ENCODE results near the gene HOXA3. TPM values are rescaled to one million over a fixed set of nuclear protein-coding genes. Genes with fewer than 3 reads are reported as not detected.

The HOXA3 gene
- total RNA-seq, 1 donor from 2014 or later = not detected

DNA sequence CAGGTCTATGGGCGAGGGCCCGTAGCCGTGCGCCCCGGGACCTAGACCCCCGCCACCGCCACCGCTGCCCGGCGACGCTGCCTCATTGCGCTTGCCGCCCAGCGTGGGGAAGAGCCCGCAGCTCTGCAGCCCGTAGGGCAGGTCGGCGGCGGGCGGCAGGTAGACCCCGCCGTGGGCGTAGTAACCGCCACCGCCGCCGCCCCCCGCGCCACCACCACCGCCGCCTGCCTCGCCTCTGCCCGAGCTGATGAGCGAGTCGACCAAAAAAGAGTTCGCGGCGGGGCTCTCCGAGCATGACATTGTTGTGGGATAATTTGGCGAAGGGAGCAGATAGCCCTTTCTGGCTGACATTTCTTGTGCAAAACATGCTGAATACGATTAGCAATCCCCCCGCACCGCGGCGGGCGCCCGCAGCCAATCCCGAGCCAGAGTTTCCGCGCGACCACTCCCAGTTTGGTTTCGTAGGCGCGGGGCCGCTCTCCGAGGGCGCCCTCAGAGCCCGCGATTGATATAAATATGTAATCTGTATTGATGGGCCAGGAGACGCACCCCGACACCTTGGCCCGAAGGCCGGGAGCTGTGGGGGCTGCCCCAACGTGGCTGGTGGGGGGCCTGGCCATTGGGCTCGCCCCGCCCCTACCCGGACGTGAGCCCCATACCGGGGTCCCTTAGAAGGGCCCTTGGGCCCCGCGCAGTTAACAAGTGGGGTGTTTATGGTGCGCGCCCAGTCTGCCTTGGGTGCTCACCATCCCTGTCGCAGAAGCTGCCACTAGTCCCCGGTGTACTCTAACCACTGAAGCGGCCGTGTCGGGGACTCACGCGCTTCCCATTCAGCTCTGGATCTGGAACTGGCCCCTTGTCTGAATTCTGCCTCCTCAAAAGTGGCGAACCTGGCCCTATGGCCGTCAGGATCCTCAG, 21.8 kb upstream of the HOXA3 start, which contains the start of gene HOXA10:
Gene HOXA10 (minus strand): TSS at position 365 of the 918 bp plus-strand sequence. CDS start 14 bp downstream, at position 351.
- Histone ChIP-seq H3K4me2 (peak within 1 kb of the TSS; percentile 42), H3K36me3 (no peaks in the 10 kb centered on the region), H4K20me1 (ENCODE audit: low read depth) (peaks cover 98% of the 10 kb centered on the region), H3K79me2 (ENCODE audit: low read depth) (no peaks in the 10 kb centered on the region), H3F3A (ENCODE audit: low read depth) (no peaks in the 10 kb centered on the region), H3K27ac (no peak within 1 kb of the TSS), H3K9ac (no peak within 1 kb of the TSS), H2AFZ (replicated peaks) (no peak within 1 kb of the TSS), H3K27me3 (peaks cover 100% of the 10 kb centered on the region), H3K4me3 (no peak within 1 kb of the TSS), H3K9me3 (ENCODE audit: low read depth) (no peaks in the 10 kb centered on the region), H3K4me1 (no peaks in the 10 kb centered on the region)
- TF ChIP-seq, protein P1, sequence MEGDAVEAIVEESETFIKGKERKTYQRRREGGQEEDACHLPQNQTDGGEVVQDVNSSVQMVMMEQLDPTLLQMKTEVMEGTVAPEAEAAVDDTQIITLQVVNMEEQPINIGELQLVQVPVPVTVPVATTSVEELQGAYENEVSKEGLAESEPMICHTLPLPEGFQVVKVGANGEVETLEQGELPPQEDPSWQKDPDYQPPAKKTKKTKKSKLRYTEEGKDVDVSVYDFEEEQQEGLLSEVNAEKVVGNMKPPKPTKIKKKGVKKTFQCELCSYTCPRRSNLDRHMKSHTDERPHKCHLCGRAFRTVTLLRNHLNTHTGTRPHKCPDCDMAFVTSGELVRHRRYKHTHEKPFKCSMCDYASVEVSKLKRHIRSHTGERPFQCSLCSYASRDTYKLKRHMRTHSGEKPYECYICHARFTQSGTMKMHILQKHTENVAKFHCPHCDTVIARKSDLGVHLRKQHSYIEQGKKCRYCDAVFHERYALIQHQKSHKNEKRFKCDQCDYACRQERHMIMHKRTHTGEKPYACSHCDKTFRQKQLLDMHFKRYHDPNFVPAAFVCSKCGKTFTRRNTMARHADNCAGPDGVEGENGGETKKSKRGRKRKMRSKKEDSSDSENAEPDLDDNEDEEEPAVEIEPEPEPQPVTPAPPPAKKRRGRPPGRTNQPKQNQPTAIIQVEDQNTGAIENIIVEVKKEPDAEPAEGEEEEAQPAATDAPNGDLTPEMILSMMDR (IDR thresholded peaks at IDR 0.05) = no peak
- TF ChIP-seq EZH2phosphoT487 (IDR thresholded peaks at IDR 0.05) = peak; percentile 95
- peak; percentile 72 for TF ChIP-seq EZH2 (IDR thresholded peaks at IDR 0.05)
- H3K36me3 Mint-ChIP-seq = no peaks in the 10 kb centered on the region
- peaks cover 16% of the 10 kb centered on the region for H3K9me3 Mint-ChIP-seq
- no peak within 1 kb of the TSS for H3K27ac Mint-ChIP-seq
- peaks cover 2% of the 10 kb centered on the region for H3K4me1 Mint-ChIP-seq
- no peak within 1 kb of the TSS for H3K4me3 Mint-ChIP-seq
- peaks cover 80% of the 10 kb centered on the region for H3K27me3 Mint-ChIP-seq (ENCODE audit: insufficient read depth, low read depth)
- DNase-seq (ENCODE audit: low spot score) = no peak

DNA sequence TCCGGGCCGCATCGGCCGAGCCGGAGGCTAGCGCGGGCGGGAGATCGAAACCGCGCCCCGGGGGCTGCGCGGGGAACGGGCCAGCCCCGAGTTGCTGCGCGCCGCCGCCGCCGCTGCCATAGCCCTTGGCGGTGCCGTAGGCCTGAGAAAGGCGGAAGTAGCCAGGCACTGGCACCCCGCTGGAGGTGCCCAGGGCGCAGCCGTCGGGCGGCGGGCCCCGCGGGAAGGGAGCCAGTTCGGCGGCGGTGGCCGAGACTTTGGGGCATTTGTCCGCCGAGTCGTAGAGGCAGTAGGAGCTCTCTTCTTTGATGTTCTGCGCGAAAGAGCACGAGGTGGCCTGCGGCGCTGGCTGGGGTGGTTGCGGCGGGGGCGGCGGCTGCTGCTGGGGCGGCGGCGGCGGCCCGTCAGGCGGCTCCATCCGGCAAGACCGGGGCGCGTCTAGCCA, 21.1 kb upstream of the HOXA3 start:
- Histone ChIP-seq H3K4me3 (no peak overlapping the region), H3K9me3 (ENCODE audit: low read depth) (no peaks in the 10 kb centered on the region), H2AFZ (replicated peaks) (no peak overlapping the region), H3K79me2 (ENCODE audit: low read depth) (no peaks in the 10 kb centered on the region), H4K20me1 (ENCODE audit: low read depth) (peaks cover 98% of the 10 kb centered on the region), H3K27me3 (peaks cover 100% of the 10 kb centered on the region), H3F3A (ENCODE audit: low read depth) (no peaks in the 10 kb centered on the region), H3K4me2 (peak overlapping the region; percentile 42), H3K36me3 (no peaks in the 10 kb centered on the region), H3K27ac (no peak overlapping the region), H3K4me1 (no peaks in the 10 kb centered on the region), H3K9ac (no peak overlapping the region)
- peaks cover 12% of the 10 kb centered on the region for H3K9me3 Mint-ChIP-seq
- H3K36me3 Mint-ChIP-seq = no peaks in the 10 kb centered on the region
- H3K4me3 Mint-ChIP-seq = no peak overlapping the region
- TF ChIP-seq, protein P1 (IDR thresholded peaks at IDR 0.05) = no peak
- TF ChIP-seq EZH2 (IDR thresholded peaks at IDR 0.05) = peak; percentile 99
- peak; percentile 97 for TF ChIP-seq EZH2phosphoT487 (IDR thresholded peaks at IDR 0.05)
- H3K27ac Mint-ChIP-seq = no peak overlapping the region
- no peak for DNase-seq (ENCODE audit: low spot score)
- H3K27me3 Mint-ChIP-seq (ENCODE audit: insufficient read depth, low read depth) = peaks cover 80% of the 10 kb centered on the region
- peaks cover 2% of the 10 kb centered on the region for H3K4me1 Mint-ChIP-seq

DNA sequence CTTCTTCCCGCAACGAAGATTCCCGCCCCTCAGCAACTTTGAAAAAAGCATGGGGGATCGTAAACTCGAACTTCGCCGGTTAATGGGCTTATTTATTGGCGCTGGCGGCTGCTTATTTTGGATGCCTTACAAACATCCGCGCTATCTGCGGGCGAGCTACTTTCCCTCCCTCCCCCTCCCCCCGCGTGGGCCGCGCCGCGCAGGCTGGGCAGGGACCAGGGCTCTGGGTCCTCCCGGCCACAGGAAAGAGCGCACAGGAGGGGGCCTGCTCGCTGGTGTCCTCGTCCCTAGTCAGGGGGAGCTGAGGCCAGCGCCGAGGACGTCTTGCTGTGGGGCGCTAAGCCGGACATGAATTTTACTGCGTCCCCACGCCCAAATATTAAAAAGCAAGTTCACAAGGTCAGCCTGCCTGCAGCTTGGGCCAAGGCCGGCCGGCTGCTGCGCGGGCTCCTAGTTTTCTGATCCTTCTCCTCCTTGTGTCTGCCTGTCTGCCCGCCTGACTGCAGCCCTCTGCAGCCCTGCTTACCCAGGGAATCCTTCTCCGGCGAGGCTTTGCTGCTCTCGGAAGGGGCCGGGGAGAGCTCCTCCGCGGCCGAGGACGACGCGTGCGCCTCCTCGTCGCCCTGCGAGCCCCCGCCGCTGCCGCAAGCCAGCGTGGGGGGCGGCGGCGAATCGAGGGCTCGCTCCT, 20.6 kb upstream of the HOXA3 start:
- Histone ChIP-seq H3K36me3 (no peaks in the 10 kb centered on the region), H3K79me2 (ENCODE audit: low read depth) (no peaks in the 10 kb centered on the region), H3K4me2 (peak overlapping the region; percentile 42), H3K9me3 (ENCODE audit: low read depth) (no peaks in the 10 kb centered on the region), H3K4me1 (no peaks in the 10 kb centered on the region), H3F3A (ENCODE audit: low read depth) (no peaks in the 10 kb centered on the region), H3K9ac (no peak overlapping the region), H2AFZ (replicated peaks) (no peak overlapping the region), H4K20me1 (ENCODE audit: low read depth) (peaks cover 98% of the 10 kb centered on the region), H3K27ac (no peak overlapping the region), H3K27me3 (peaks cover 100% of the 10 kb centered on the region), H3K4me3 (no peak overlapping the region)
- TF ChIP-seq EZH2phosphoT487 (IDR thresholded peaks at IDR 0.05) (no peak), EZH2 (IDR thresholded peaks at IDR 0.05) (no peak)
- TF ChIP-seq, protein P1 (IDR thresholded peaks at IDR 0.05) = no peak
- DNase-seq (ENCODE audit: low spot score) = peak; percentile 60
- Mint-ChIP-seq H3K9me3 (peaks cover 12% of the 10 kb centered on the region), H3K27me3 (ENCODE audit: insufficient read depth, low read depth) (peaks cover 80% of the 10 kb centered on the region), H3K4me3 (no peak overlapping the region), H3K4me1 (peaks cover 2% of the 10 kb centered on the region), H3K36me3 (no peaks in the 10 kb centered on the region), H3K27ac (no peak overlapping the region)

All from neural progenitor cell (in vitro differentiated cells).